ENCODE results near the gene FES. TPM values are rescaled to one million over a fixed set of nuclear protein-coding genes. Genes with fewer than 3 reads are reported as not detected.

The FES gene
- polyA plus RNA-seq, 3 donors = 140 to 260 (median 157) TPM

GRCh38 chr15:90866800-90867199 is 17.5 kb upstream of the FES start:
- H3K9me3 Mint-ChIP-seq = no peaks in the 10 kb centered on the region
- peaks cover 71% of the 10 kb centered on the region for H3K4me1 Mint-ChIP-seq
- H3K4me2 ChIP-seq (replicated peaks; ENCODE audit: extremely low read depth, low read length, poor library complexity, severe bottlenecking) = no peak overlapping the region
- H3K27me3 Mint-ChIP-seq (ENCODE audit: low read depth in 3 of 3) = peaks cover 0 to 2% (median 0%) of the 10 kb centered on the region in 3 donors
- no peaks in the 10 kb centered on the region for H3K36me3 ChIP-seq (replicated peaks in 1 of 2; ENCODE audit: control insufficient read depth in 1 of 2, insufficient read depth in 2 of 2, low read length in 2 of 2)
- no peak for TF ChIP-seq CTCF (IDR thresholded peaks at IDR 0.05)
- peaks cover 3 to 5% of the 10 kb centered on the region in 2 donors for H3K36me3 Mint-ChIP-seq
- H3K27ac Mint-ChIP-seq = peak overlapping the region in 2 of 7 donors; percentile 9 to 50
- H4K20me1 ChIP-seq (ENCODE audit: insufficient read depth, low read length) = no peaks in the 10 kb centered on the region
- no peak for DNase-seq
- no peak overlapping the region for H3K27ac ChIP-seq (ENCODE audit: low read depth in 1 of 2, low read length in 2 of 2)
- intact Hi-C loops (cut with micrococcal nuclease) = loop anchor here in 1 of 2 donors (10.0 kb wide), 1 partner anchor 302 kb away; no protein-coding TSS in a partner anchor
- H3K27me3 ChIP-seq (ENCODE audit: control insufficient read depth in 2 of 2, insufficient read depth in 2 of 2, low read length in 2 of 2) = no peaks in the 10 kb centered on the region
- H3K4me3 ChIP-seq (replicated peaks in 1 of 3; ENCODE audit: low read depth in 2 of 3, low read length in 3 of 3) = no peak overlapping the region
- H3K9me3 ChIP-seq (replicated peaks in 1 of 2; ENCODE audit: control insufficient read depth in 1 of 2, insufficient read depth in 1 of 2, low read length in 2 of 2) = no peaks in the 10 kb centered on the region
- H3K4me3 Mint-ChIP-seq = no peak overlapping the region
- 100% methylated on average over 1 of the region's 3 CpGs for WGBS (ENCODE audit: insufficient coverage)
- peaks cover 14% of the 10 kb centered on the region for H3K79me2 ChIP-seq (ENCODE audit: insufficient read depth, low read length)
- no peak overlapping the region for H3K9ac ChIP-seq (ENCODE audit: insufficient read depth, low read length, poor library complexity, severe bottlenecking)
- H3K4me1 ChIP-seq (ENCODE audit: control insufficient read depth in 1 of 2, insufficient read depth in 2 of 2, low read length in 2 of 2) = peaks cover 66 to 86% of the 10 kb centered on the region in 2 donors
- H2AFZ ChIP-seq (ENCODE audit: insufficient read depth, low read depth, low read length, poor library complexity, severe bottlenecking) = no peak overlapping the region

GRCh38 chr15:90868261-90868689 is 16.0 kb upstream of the FES start, which contains the start of gene FURIN:
Gene FURIN (plus strand): TSS chr15:90868588. CDS start chr15:90875741, 7,153 bp downstream.
- Histone ChIP-seq H3K4me3 (replicated peaks in 1 of 3; ENCODE audit: low read depth in 2 of 3, low read length in 3 of 3) (peak within 1 kb of the TSS in 1 of 3 experiments; percentile 86), H3K79me2 (ENCODE audit: insufficient read depth, low read length) (peaks cover 28% of the 10 kb centered on the region), H3K4me1 (ENCODE audit: control insufficient read depth in 1 of 2, insufficient read depth in 2 of 2, low read length in 2 of 2) (peaks cover 63 to 86% of the 10 kb centered on the region in 2 donors), H2AFZ (ENCODE audit: insufficient read depth, low read depth, low read length, poor library complexity, severe bottlenecking) (no peak within 1 kb of the TSS), H3K27me3 (ENCODE audit: control insufficient read depth in 2 of 2, insufficient read depth in 2 of 2, low read length in 2 of 2) (no peaks in the 10 kb centered on the region), H3K9me3 (replicated peaks in 1 of 2; ENCODE audit: control insufficient read depth in 1 of 2, insufficient read depth in 1 of 2, low read length in 2 of 2) (no peaks in the 10 kb centered on the region), H3K27ac (ENCODE audit: low read depth in 1 of 2, low read length in 2 of 2) (peak within 1 kb of the TSS; percentile 65 to 91), H3K4me2 (replicated peaks; ENCODE audit: extremely low read depth, low read length, poor library complexity, severe bottlenecking) (peak within 1 kb of the TSS; percentile 96), H3K36me3 (replicated peaks in 1 of 2; ENCODE audit: control insufficient read depth in 1 of 2, insufficient read depth in 2 of 2, low read length in 2 of 2) (no peaks in the 10 kb centered on the region), H3K9ac (ENCODE audit: insufficient read depth, low read length, poor library complexity, severe bottlenecking) (no peak within 1 kb of the TSS), H4K20me1 (ENCODE audit: insufficient read depth, low read length) (peaks cover 13% of the 10 kb centered on the region)
- 95% methylated on average over 4 of the region's 6 CpGs for WGBS (ENCODE audit: insufficient coverage)
- Mint-ChIP-seq H3K27ac (peak within 1 kb of the TSS; percentile 91 to 96 (median 92)), H3K36me3 (peaks cover 5 to 7% of the 10 kb centered on the region in 2 donors), H3K4me1 (peaks cover 70% of the 10 kb centered on the region), H3K9me3 (no peaks in the 10 kb centered on the region), H3K4me3 (peak within 1 kb of the TSS; percentile 87 to 93), H3K27me3 (ENCODE audit: low read depth in 3 of 3) (peaks cover 0 to 2% (median 0%) of the 10 kb centered on the region in 3 donors)
- intact Hi-C loops (cut with micrococcal nuclease) = loop anchor here in 1 of 2 donors (2.0 to 10.0 kb wide), 2 partner anchors 17 to 303 kb away; partner anchors contain the start of gene FES
- no peak for TF ChIP-seq CTCF (IDR thresholded peaks at IDR 0.05)
- no peak for DNase-seq
